IPS DF 6.9 (cell line): ENCODE results near the gene ZNF48.
"Not testable (repeated sequence)": the region's sequence is repeated elsewhere in the genome, so short reads cannot be mapped to it uniquely, and the experiment has no call there.

Experiments used
- DNase-seq: peaks from one replicate; pipeline ENCODE4 v3.0.0-alpha.2; 2013; ENCODE audit warnings: low read depth, low spot score
- H3K27ac ChIP-seq: one replicate; pipeline ENCODE4 v1.5.1; 2013; ENCODE audit warnings: low read length, control low read depth
- H3K27me3 ChIP-seq: 2 replicates; pipeline ENCODE4 v1.6.1; 2013; ENCODE audit warnings: mild to moderate bottlenecking, low read length; ENCODE audit not compliant: control insufficient read depth, insufficient read depth
- H3K36me3 ChIP-seq: 2 replicates; pipeline ENCODE4 v1.6.1; 2013; ENCODE audit warnings: low read length; ENCODE audit not compliant: control insufficient read depth, insufficient read depth
- H3K4me1 ChIP-seq: 2 replicates; pipeline ENCODE4 v1.6.1; 2013; ENCODE audit warnings: low read length; ENCODE audit not compliant: control insufficient read depth, insufficient read depth
- H3K4me3 ChIP-seq: 2 replicates; pipeline ENCODE4 v1.5.1; 2013; ENCODE audit warnings: mild to moderate bottlenecking, low read length
- H3K9me3 ChIP-seq: 2 replicates; pipeline ENCODE4 v1.6.1; 2013; ENCODE audit warnings: low read length, inconsistent platforms; ENCODE audit not compliant: control insufficient read depth, insufficient read depth
- WGBS: extraction: QIAGEN DNeasy Blood & Tissue Kit; methylation state at CpG from one replicate; pipeline ENCODE4 v1.1.7; 2013; ENCODE audit warnings: mixed read lengths, missing lambda C conversion rate; ENCODE audit not compliant: insufficient read length, insufficient coverage; 5-methylcytosine and 5-hydroxymethylcytosine counted together

ZNF48 gene

GRCh38 chr16:30379158-30379783 is 15.9 kb upstream of the ZNF48 start:
- no peak for DNase-seq
- WGBS, result no CpG with 5 or more reads among the region's 27 CpGs
- H3K4me1 ChIP-seq, result no peaks in the 10 kb centered on the region

GRCh38 chr16:30380072-30380802 is 15.0 kb upstream of the ZNF48 start:
- no peak for DNase-seq
- H3K27me3 ChIP-seq, result no peaks in the 10 kb centered on the region
- H3K9me3 ChIP-seq, result no peaks in the 10 kb centered on the region
- no peaks in the 10 kb centered on the region for H3K4me1 ChIP-seq
- WGBS, result no CpG with 5 or more reads among the region's 4 CpGs
- no peak overlapping the region for H3K27ac ChIP-seq
- H3K4me3 ChIP-seq, result no peak overlapping the region
- H3K36me3 ChIP-seq, result no peaks in the 10 kb centered on the region

More at GRCh38 chr16:30379158-30379783, 15.9 kb upstream of the ZNF48 start:
- H3K27me3 ChIP-seq, result no peaks in the 10 kb centered on the region
- no peaks in the 10 kb centered on the region for H3K9me3 ChIP-seq
- H3K4me3 ChIP-seq, result peak overlapping the region; percentile 52
- no peaks in the 10 kb centered on the region for H3K36me3 ChIP-seq
- H3K27ac ChIP-seq, result no peak overlapping the region

GRCh38 chr16:30380803-30381208 is 14.4 kb upstream of the ZNF48 start:
- Histone ChIP-seq H3K36me3 (no peaks in the 10 kb centered on the region), H3K4me3 (no peak overlapping the region), H3K27ac (no peak overlapping the region), H3K9me3 (no peaks in the 10 kb centered on the region), H3K27me3 (no peaks in the 10 kb centered on the region), H3K4me1 (no peaks in the 10 kb centered on the region)
- WGBS, result no CpG with 5 or more reads among the region's 6 CpGs
- DNase-seq, result no peak

- H3K4me1 ChIP-seq, result no peaks in the 10 kb centered on the region
- H3K4me3 ChIP-seq, result no peak overlapping the region
- no peak for DNase-seq
- WGBS, result no CpG with 5 or more reads among the region's 13 CpGs
- no peaks in the 10 kb centered on the region for H3K9me3 ChIP-seq
- no peaks in the 10 kb centered on the region for H3K36me3 ChIP-seq
- no peak overlapping the region for H3K27ac ChIP-seq
- no peaks in the 10 kb centered on the region for H3K27me3 ChIP-seq
Observed at GRCh38 chr16:30381291-30382041, 13.8 kb upstream of the ZNF48 start.

GRCh38 chr16:30382111-30382881 is 12.9 kb upstream of the ZNF48 start, which contains the start of gene SEPTIN1:
TSS of gene SEPTIN1 (minus strand) at chr16:30382561. CDS start at chr16:30382542, 19 bp downstream.
- Histone ChIP-seq H3K36me3 (no peaks in the 10 kb centered on the region), H3K9me3 (no peaks in the 10 kb centered on the region), H3K27ac (no peak within 1 kb of the TSS), H3K4me3 (no peak within 1 kb of the TSS), H3K4me1 (no peaks in the 10 kb centered on the region), H3K27me3 (no peaks in the 10 kb centered on the region)
- DNase-seq, result no peak
- WGBS, result no CpG with 5 or more reads among the region's 12 CpGs

- WGBS, result no CpG with 5 or more reads among the region's 2 CpGs
- no peak for DNase-seq
- H3K4me3 ChIP-seq, result no peak overlapping the region
- H3K36me3 ChIP-seq, result no peaks in the 10 kb centered on the region
- no peaks in the 10 kb centered on the region for H3K4me1 ChIP-seq
- no peak overlapping the region for H3K27ac ChIP-seq
- no peaks in the 10 kb centered on the region for H3K9me3 ChIP-seq
- H3K27me3 ChIP-seq, result no peaks in the 10 kb centered on the region
Observed at GRCh38 chr16:30383521-30383920, 11.7 kb upstream of the ZNF48 start.

- peaks cover 17% of the 10 kb centered on the region for H3K36me3 ChIP-seq
- H3K27me3 ChIP-seq, result no peaks in the 10 kb centered on the region
- peak overlapping the region; percentile 99; the same call in 1 of the 2 replicates for H3K4me3 ChIP-seq
- no peak for DNase-seq
- H3K27ac ChIP-seq, result no peak overlapping the region
- no peaks in the 10 kb centered on the region for H3K9me3 ChIP-seq
- H3K4me1 ChIP-seq, result no peaks in the 10 kb centered on the region
- no CpG with 5 or more reads among the region's 31 CpGs for WGBS
Observed at GRCh38 chr16:30394592-30395154, 547 bp upstream of the ZNF48 start.

- no peaks in the 10 kb centered on the region for H3K4me1 ChIP-seq
- no peak for DNase-seq
- no CpG with 5 or more reads among the region's 13 CpGs for WGBS
- no peaks in the 10 kb centered on the region for H3K9me3 ChIP-seq
- peaks cover 17% of the 10 kb centered on the region for H3K36me3 ChIP-seq
- H3K27ac ChIP-seq, result no peak overlapping the region
- H3K4me3 ChIP-seq, result peak overlapping the region; percentile 99; the same call in 1 of the 2 replicates
- no peaks in the 10 kb centered on the region for H3K27me3 ChIP-seq
Observed at GRCh38 chr16:30395992-30396585, 869 bp downstream of the ZNF48 start.

- not testable (repeated sequence) for H3K4me1 ChIP-seq, H3K9me3 ChIP-seq, DNase-seq, H3K27ac ChIP-seq, H3K27me3 ChIP-seq, H3K4me3 ChIP-seq
- no CpG with 5 or more reads among the region's 4 CpGs for WGBS
- H3K36me3 ChIP-seq, result peaks cover 17% of the 10 kb centered on the region
Observed at GRCh38 chr16:30396627-30397026, 1.4 kb downstream of the ZNF48 start.
